GM10266 (cell line): Measurements from ENCODE around the gene EBF3.

Experiments
- DNase-seq: peaks from one replicate; pipeline ENCODE4 v3.0.0; 2012; ENCODE audit errors: extremely low spot score
- CTCF ChIP-seq: IDR thresholded peaks from 2 replicates; pipeline ENCODE4 v1.5.1; 2012; ENCODE audit warnings: mild to moderate bottlenecking, low read depth; ENCODE audit not compliant: control insufficient read depth, insufficient read depth; ENCODE audit errors: missing control alignments

Gene EBF3

GRCh38 chr10:129843702-129844101, 120.4 kb downstream of the EBF3 start:
- no peak for TF ChIP-seq CTCF
- no peak for DNase-seq

- DNase-seq: no peak
- TF ChIP-seq CTCF: no peak
These were observed 120.9 kb downstream of the EBF3 start for GRCh38 chr10:129843131-129843541.

GRCh38 chr10:129842031-129842430, 122.0 kb downstream of the EBF3 start:
- no peak for TF ChIP-seq CTCF
- DNase-seq: no peak

- no peak for DNase-seq
- TF ChIP-seq CTCF: no peak
These were observed 122.5 kb downstream of the EBF3 start for GRCh38 chr10:129841590-129841989.

GRCh38 chr10:129841071-129841470, 123.0 kb downstream of the EBF3 start:
- DNase-seq: no peak
- TF ChIP-seq CTCF: no peak

- no peak for TF ChIP-seq CTCF
- no peak for DNase-seq
These were observed 123.9 kb downstream of the EBF3 start for GRCh38 chr10:129840196-129840590.

GRCh38 chr10:129839285-129840195, 124.5 kb downstream of the EBF3 start:
- DNase-seq: no peak
- TF ChIP-seq CTCF: no peak
